Hepatocyte (in vitro differentiated cells): ENCODE data around the gene GBE1.

ENCODE experiments used
- EZH2 ChIP-seq: fragments of 200-600 bp; sonication (generic); IDR thresholded peaks from 2 replicates; pipeline ENCODE4 v1.6.1; 2016; ENCODE audit warnings: antibody characterized with exemption, mild to moderate bottlenecking, borderline replicate concordance
- TF ChIP-seq, protein P1 (sequence below): fragments of 200-600 bp; sonication (generic); IDR thresholded peaks from 2 replicates; pipeline ENCODE4 v1.5.1; 2016; ENCODE audit warnings: antibody characterized with exemption, mild to moderate bottlenecking; ENCODE audit not compliant: poor library complexity

DNA sequence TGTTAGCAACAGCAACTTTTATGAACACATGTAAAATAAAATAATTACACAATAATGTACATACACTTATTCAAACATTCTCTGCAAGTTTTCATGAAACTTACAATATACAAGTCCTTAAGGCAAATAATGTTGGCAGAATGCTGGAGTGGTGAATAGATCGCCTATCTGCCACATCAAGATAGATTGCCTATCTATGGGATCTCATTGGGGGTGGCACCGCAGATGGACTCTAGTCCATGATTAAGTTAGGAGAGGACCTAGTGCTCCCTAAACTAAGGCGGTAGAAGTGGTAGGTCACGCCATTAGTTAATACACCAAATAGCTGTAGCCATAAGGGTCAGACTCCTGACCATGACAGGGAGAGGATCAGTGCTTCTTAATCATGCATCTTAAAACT, 315.7 kb downstream of the GBE1 start:
- TF ChIP-seq, protein P1, sequence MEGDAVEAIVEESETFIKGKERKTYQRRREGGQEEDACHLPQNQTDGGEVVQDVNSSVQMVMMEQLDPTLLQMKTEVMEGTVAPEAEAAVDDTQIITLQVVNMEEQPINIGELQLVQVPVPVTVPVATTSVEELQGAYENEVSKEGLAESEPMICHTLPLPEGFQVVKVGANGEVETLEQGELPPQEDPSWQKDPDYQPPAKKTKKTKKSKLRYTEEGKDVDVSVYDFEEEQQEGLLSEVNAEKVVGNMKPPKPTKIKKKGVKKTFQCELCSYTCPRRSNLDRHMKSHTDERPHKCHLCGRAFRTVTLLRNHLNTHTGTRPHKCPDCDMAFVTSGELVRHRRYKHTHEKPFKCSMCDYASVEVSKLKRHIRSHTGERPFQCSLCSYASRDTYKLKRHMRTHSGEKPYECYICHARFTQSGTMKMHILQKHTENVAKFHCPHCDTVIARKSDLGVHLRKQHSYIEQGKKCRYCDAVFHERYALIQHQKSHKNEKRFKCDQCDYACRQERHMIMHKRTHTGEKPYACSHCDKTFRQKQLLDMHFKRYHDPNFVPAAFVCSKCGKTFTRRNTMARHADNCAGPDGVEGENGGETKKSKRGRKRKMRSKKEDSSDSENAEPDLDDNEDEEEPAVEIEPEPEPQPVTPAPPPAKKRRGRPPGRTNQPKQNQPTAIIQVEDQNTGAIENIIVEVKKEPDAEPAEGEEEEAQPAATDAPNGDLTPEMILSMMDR = no peak
- TF ChIP-seq EZH2 = no peak
